Epidermal melanocyte (primary cell): ENCODE data around the gene ZNF579.
"Not testable (repeated sequence)": the region's sequence is repeated elsewhere in the genome, so short reads cannot be mapped to it uniquely, and the experiment has no call there.

Source experiments
- DNase-seq: peaks from one replicate; pipeline ENCODE4 v3.0.0; 2011; ENCODE audit warnings: low spot score; ENCODE audit not compliant: insufficient read length

The ZNF579 gene

DNA sequence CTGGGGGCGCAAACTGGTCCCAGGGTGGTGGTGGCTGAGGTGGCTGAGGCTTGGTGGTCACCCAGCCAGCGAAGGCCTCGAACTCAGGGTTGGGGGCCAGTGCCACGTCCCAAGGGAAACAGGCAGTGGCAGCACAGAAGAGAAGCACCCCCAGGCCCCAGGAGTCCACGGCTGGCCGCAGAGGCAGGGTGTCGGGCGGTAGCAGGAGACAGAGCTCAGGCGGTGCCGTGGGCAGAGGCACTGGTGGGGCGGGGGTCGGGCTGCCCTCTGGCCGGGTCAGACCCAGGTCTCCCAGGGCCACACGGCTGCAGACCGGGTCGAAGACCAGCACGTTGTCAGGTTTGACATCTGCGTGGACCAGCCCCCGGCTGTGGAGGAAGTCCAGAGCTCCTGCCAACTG is 39.6 kb downstream of the ZNF579 start:
- no peak for DNase-seq

DNA sequence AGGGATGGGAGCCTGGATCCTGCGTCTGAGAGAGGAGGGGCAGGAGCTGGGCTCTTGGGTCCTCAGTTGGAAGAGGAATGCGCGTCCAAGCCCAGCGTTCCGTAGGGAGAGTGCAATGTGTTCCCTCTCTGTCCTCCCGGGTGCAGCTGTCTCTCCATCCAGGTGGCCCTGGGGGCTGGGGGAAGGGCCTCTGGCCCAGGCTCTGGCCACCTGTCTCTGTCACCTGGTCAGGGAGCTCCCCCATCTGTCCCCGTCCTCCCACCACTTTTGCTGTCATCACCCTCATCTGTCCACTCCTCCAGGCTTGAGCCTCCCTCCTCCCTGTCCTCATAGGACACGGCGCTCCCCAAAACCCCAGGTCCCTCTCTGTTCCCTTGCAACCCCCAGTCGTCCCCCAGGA is 40.0 kb downstream of the ZNF579 start:
- DNase-seq = no peak

DNA sequence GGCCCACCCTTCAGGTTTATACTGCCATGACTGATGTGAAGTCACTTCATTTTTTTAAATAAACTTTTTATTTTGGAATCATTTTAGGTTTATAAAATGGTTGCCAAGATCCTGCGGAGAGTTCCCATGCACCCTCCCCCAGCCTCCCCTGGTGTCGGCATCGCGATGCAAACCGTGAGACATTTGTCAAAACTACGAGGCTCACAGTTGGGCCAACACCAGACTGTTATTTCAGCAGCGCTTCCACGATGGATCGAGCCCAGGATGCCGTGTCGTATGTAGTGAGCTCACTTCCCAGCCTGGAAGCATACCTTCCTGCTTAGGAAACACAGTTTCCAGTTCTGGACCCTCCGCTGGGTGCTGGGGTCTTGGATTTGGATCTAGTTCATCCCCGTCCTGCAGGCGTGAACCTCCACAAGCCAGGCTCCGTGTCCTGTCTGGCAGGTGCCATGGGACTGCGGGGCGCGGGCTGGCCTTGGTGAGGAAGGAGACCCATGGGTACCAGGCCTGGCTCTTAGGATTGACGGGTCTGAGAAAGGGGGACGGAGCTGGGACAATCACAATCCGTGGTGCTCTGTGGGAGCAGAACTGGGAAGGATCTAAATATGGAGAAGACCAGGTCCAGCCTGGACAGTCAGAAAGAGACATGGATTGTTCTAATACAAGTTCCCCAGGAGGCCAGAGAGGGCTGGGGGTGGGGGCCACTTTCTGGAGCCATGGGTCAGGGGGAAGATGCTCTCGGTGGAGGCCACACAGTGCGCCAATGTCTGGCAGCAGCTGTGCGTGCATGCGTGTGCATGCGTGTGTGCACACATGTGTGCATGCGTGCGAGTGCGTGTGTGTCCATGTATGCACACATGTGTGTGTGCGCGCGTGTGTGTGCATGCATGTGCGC is 41.3 kb downstream of the ZNF579 start:
- DNase-seq = no peak

DNA sequence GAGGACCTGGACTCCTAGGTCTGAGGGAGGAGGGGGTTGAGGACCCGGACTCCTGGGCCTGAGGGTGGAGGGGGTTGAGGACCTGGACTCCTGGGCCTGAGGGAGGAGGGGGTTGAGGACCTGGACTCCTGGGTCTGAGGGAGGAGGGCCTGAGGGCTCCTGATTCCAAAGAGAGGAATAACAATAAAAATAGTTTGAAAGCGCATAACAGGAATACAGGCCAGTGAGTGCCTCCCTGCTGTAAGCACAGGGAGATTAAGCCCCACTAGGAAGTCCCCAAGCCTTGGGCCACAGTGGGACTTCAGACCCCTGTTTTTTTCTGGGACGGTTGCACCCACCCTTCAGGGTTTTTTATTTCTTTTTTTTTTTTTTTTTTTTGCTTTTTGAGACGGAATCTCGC is 42.5 kb downstream of the ZNF579 start:
- DNase-seq = no peak

DNA sequence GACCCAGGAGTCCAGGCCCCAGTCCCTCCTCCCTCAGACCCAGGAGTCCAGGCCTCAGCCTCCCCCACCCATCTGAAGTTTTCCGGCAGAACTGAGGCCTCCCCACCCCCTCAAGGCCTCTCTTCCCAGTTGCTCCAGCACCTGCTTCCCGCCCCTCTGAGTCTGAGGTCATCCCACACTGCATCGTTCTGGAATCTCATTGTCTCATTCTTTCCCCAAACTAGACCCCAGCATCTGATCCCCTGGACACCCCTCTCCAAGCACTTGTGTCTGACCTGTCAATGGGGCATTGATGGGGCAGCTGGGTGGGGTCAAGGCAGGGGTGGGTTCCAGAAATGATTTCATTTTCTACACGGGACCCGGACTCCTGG is 42.9 kb downstream of the ZNF579 start:
- no peak for DNase-seq

DNA sequence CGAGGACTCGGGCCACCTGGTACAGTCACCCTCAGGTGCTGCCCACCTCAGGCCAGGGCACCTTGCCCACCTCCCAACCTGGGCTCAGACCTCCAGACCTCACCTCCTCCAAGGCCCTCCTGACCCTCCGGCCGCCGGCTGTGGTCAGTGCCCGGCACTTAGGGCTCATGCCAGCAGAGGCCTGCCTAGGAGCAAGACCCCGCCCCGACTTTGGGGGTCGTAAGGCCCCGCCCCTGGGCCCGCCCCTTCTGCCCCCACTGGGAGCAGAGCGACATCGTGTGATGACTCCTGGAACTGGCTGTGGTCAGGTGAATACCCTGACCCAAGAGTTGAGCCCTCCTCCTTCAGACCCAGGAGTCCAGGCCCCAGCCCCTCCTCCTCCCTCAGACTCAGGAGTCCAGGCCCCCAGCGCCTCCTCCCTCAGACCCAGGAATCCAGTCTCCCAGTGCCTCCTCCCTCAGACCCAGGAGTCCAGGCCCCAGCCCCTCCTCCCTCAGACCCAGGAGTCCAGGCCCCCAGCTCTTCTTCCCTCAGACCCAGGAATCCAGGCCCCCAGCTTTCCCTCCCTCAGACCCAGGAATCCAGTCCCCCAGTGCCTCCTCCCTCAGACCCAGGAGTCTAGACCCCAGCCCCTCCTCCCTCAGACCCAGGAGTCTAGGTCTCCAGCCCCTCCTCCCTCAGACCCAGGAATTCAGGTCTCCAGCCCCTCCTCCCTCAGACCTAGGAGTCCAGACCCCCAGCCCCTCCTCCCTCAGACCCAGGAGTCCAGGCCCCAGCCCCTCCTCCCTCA is 43.5 kb downstream of the ZNF579 start, which contains the start of gene SBK2:
TSS of gene SBK2 (minus strand) at position 183 of the 790 bp plus-strand sequence. CDS start 839 bp downstream, outside the sequence.
- no peak for DNase-seq

DNA sequence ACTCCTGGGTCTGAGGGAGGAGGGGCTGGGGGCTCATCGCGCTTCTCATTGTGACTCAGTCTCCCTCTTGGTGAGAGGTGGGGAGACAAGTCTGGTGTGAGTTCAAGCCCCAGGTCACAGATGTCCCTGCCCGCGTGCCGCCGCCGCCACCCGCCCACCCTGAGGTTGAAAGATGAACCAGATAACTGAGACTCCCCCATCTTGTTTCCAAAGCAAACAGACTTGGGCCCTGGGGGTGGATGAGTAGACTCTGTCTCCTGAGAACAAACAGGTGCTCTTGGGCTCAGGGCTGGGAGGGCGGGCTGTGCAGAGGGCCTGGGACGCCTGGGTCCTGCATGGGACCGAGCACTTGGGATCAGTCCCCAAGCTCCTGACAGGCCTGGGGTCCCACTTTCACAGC is 44.3 kb downstream of the ZNF579 start:
- DNase-seq = no peak

DNA sequence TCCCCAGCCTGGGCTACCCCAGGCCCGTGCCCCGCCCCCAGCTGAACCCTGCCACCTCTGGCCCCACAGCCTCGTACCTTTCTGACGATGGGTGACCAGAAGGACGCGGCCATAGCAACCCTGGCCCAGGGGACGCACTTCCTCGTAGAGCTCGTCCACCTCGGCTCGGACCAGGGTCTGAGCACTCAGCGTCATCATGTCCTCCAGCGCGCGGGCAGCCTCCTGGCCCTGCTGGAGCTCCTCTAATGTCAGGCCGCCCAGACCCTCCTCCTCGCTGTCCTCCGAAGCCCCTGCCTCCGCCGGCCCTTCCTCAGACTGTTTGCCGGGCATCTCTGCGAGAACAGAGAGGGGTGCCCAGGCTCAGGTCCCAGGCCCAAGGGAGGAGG is 44.7 kb downstream of the ZNF579 start:
- DNase-seq = no peak

DNA sequence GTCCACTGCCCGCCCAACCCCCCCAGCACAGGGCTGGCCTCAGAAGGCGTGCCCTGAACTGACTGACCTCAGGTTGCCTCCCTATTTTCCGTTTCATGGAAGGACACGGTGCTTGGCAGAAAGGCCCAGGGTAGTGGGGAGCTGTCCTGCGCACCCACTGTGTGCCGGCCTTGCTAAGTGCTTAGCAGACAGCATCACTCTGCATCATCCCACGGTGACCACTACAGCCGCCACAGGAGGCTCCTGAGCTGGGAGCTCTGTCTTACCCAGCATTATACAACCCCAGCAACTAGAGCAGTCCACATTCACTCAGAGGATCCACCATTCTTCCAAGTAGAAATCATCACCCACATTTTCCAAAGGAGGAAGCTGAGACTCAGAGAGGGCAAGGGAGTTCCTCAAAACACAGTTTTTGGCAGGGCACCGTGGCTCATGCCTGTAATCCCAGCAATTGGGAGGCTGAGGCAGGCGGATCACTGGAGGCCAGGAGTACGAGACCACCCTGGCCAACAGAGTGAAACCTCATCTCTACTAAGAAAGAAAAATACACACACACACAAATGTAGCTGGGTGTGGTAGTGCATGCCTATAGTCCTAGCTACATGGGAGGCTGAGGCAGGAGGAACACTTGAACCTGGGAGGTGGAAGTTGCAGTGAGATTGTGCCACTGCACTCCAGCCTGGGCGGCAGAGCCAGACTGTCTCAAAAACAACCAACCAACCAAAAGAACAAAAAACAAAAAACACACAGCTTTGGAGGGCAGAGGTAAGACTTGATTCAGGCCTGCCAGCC is 45.3 kb downstream of the ZNF579 start:
- DNase-seq = no peak

DNA sequence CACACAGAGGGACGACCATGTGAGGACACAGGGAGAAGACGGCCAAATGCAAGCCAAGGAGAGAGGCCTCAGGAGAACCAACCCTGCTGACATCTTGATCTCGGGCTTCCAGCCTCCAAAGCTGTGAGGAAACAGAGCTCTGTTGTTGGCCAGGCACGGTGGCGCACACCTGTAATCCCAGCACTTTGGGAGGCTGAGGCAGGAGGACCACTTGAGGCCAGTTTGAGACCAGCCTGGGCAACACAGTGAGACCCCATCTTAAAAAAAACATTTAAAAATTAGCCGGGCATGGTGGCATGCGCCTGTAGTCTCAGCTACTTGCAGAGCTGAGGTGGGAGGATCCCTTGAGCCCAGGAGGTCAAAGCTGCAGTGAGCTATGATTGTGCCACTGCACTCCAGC is 46.4 kb downstream of the ZNF579 start:
- not testable (repeated sequence) for DNase-seq

DNA sequence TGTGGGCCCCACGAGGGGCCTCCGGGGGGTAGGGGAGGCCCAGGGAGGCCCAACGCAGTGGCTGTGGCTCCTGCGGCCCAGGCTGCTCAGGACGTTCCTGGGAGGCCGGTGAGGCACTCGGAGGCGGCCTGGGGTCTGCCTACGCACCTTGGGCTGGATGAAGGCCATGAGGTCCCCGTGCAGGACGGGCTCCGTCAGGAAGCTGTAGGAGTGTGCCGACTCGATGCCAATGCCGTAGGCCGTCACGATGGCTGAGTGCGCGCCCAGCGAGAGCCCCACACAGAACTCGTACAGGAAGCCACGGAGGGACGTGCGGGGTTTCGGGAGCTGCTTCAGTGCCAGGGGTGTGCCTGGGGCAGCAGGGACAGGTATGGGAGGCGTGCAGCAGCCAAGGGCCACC is 49.7 kb downstream of the ZNF579 start:
- DNase-seq = no peak

DNA sequence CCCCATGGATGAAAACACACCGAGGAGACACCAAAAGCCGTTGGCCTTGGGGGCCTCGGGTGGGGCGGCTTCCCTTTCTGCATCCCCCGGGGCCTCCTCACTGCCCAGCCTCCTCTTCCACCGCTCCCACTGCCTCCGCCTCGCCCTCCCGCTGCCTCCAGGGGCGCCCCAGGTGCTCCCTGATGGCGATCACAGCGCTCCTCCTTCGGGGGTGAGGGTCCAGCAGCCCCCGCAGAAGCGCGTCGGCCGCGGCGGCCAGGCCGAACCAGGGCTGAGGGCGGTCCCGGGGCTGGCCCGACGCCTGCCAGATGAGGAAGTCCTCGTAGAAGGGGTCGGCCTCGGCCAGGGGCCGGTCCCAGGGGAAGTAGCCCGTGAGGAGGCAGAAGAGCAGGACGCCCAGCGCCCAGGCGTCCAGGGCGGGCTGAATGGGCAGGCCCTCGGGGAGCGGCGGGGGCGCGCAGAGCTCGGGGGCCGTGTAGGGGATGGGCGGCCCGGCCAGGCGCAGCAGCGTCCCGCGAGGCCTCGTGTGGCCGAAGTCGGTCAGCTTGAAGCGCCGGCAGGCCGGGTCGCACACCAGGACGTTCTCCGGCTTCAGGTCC is 50.9 kb downstream of the ZNF579 start:
- DNase-seq = no peak

DNA sequence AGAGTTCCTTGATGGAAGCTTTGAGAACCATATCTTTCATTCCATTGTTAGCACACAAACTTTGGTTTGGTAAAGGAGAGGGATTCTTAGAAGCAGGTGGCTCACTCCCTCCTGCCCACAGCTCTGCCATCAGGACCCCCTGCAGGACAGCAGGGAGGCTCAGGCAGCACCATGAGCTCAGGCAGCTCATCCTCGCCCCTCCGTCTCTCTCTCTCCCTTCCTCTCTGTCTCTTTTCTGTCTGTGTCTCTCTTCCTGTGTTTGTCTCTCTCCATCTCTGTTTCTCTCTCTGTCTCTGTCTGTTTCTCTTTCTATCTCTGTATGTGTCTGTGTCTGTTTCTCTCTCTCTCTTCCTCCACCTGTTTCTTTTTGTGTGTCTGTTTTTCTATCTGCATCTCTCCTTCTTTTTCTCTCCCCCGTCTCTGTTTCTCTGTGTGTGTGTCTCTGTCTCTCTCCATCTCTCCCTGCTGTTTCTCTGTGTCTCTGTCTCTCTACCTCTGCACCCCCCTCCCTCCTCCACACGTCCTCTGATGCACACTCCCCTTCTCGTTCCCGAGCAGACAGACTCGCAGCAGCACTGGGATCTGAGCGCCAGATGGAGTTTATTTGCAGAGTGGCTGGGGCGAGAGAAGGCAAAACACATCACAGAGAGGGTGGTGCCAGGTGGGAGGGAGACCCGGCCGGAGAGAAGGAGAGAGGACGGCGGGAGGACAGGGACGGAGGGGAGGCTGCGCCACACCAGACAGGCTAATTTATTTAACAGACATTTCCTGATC is 52.4 kb downstream of the ZNF579 start:
- DNase-seq = no peak

DNA sequence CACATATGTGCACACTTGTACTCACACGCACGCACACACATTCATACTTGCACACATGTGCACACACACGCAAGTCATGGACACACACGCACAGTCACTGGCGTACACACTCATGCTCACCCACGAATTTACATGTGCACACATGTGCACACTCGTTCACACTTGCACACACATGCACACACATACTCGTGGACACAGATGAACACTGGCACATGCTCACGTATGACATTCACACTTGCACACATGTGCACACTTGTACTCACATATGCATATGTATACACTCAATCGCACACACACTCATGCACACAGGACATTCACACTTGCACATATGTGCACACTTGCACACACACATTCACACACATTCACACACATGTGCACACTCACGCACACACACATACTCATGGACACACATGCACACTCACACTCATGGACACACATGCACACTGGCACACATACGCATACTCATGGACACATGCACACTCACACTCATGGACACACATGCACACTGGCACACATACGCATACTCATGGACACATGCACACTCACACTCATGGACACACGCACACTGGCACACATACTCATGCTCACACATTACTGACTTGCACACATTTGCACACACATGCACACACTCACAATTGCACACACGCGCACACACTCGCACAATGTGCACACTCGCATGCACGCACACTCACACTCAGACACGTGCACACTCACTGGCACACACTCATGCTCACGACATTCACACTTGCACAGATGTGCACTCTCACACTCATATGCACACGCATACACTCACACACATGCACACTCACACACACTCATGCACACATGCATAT is 53.2 kb downstream of the ZNF579 start:
- DNase-seq = no peak
